NCI-H1417 (cell line): ENCODE results near the gene VPS4A.
"Not testable (repeated sequence)": the region's sequence is repeated elsewhere in the genome, so short reads cannot be mapped to it uniquely, and the experiment has no call there.

Experiments used
- DNase-seq, 3 experiments: peaks; one replicate each; lab custom pipeline; 2025; lab: John Stamatoyannopoulos, UW

VPS4A gene

GRCh38 chr16:69327585-69328310, 16.6 kb downstream of the VPS4A start:
- DNase-seq, result no peak

- DNase-seq, result peak in 1 of 3 experiments; percentile 23
These were observed 17.7 kb downstream of the VPS4A start for GRCh38 chr16:69328854-69329316.

GRCh38 chr16:69329369-69330285, 18.5 kb downstream of the VPS4A start:
- peak in 2 of 3 experiments; percentile 24 to 79 for DNase-seq

GRCh38 chr16:69330286-69331109, 19.3 kb downstream of the VPS4A start, which contains the start of gene PDF:
Gene PDF, minus strand, starts transcription at chr16:69330588. Its CDS starts 18 bp downstream, at chr16:69330570.
- DNase-seq, result peak; percentile 87 to 94 (median 93)

- DNase-seq, result no peak
These were observed 23.5 kb downstream of the VPS4A start for GRCh38 chr16:69334696-69335095.

- no peak for DNase-seq
These were observed 27.6 kb downstream of the VPS4A start for GRCh38 chr16:69338557-69339288.

- peak; percentile 93 to 99 (median 94) for DNase-seq
These were observed 28.3 kb downstream of the VPS4A start, which contains the start of the genes COG8 and NIP7 for GRCh38 chr16:69339289-69340094. Gene COG8, minus strand, starts transcription at chr16:69339564. Its CDS starts 12 bp downstream, at chr16:69339552. Gene NIP7, plus strand, starts transcription at chr16:69339772. Its CDS starts 58 bp downstream, at chr16:69339830.

GRCh38 chr16:69340095-69340644, 29.0 kb downstream of the VPS4A start:
- DNase-seq, result no peak

GRCh38 chr16:69344171-69344570, 33.0 kb downstream of the VPS4A start:
- DNase-seq, result no peak

- no peak for DNase-seq
These were observed 34.8 kb downstream of the VPS4A start for GRCh38 chr16:69345923-69346322.

GRCh38 chr16:69346683-69347082, 35.5 kb downstream of the VPS4A start:
- DNase-seq, result no peak

- no peak for DNase-seq
These were observed 37.1 kb downstream of the VPS4A start for GRCh38 chr16:69348222-69348621.

- no peak for DNase-seq
These were observed 38.4 kb downstream of the VPS4A start for GRCh38 chr16:69349536-69349935.

- DNase-seq, result no peak
These were observed 39.5 kb downstream of the VPS4A start for GRCh38 chr16:69350536-69351133.

GRCh38 chr16:69351309-69352027, 40.3 kb downstream of the VPS4A start, which contains the start of gene TMED6:
Gene TMED6, minus strand, starts transcription at chr16:69351786. Its CDS starts 33 bp downstream, at chr16:69351753.
- no peak for DNase-seq

GRCh38 chr16:69360070-69360469, 48.9 kb downstream of the VPS4A start:
- DNase-seq, result not testable (repeated sequence)

- DNase-seq, result no peak
These were observed 52.1 kb downstream of the VPS4A start for GRCh38 chr16:69363281-69363717.

- no peak for DNase-seq
These were observed 52.9 kb downstream of the VPS4A start for GRCh38 chr16:69364088-69364487.
